GM21786 (cell line): ENCODE measurements around the gene PBRM1.

Source experiments
- ATAC-seq: cut with Tn5 transposase; IDR thresholded peaks from one replicate; pipeline ENCODE4 v1.9.1; 2021; ENCODE audit not compliant: unreplicated experiment

PBRM1 gene

DNA sequence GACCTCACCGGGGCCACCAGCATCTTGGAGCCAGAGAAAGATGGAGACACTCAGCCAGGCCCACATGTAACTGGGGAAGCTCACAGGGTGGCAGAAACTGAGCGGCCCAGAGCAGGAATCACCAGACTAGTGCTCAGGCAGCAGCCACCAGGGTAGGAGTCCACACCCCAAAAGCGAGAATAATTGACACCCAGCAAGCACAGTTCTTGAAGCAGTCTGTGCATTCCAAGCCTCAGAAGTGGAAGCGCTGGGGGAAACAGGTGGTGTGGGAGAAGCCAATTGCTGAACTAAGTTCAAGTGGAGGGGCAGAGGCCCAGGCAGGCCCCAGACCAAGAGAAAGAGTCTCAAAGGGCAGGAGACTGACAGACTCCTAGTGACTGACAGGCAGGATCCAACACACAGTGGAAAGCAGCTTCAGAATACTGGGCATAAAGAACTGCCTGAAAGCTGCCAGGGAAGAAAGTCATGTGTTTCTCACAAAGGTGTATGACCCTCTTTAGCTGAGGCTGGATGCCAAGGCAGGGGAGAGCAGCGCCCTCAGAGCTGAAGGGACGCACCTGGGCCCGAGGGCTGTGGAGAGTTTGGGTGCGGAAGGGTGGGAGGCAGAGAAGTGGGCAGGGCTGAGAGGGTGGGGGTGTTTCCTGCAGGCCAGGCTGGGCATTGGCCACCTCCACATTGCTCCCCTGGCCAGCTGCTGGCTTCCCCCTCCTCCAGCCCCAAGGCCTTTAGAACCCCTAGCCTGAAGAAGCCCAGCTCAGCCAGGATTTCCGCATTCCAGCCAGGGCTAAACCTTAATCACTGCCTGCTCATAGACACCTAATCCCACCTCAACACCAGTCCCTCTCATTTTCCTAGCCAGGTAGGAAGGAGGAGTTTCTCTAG lies 159.8 kb downstream of the PBRM1 start:
- ATAC-seq: no peak

DNA sequence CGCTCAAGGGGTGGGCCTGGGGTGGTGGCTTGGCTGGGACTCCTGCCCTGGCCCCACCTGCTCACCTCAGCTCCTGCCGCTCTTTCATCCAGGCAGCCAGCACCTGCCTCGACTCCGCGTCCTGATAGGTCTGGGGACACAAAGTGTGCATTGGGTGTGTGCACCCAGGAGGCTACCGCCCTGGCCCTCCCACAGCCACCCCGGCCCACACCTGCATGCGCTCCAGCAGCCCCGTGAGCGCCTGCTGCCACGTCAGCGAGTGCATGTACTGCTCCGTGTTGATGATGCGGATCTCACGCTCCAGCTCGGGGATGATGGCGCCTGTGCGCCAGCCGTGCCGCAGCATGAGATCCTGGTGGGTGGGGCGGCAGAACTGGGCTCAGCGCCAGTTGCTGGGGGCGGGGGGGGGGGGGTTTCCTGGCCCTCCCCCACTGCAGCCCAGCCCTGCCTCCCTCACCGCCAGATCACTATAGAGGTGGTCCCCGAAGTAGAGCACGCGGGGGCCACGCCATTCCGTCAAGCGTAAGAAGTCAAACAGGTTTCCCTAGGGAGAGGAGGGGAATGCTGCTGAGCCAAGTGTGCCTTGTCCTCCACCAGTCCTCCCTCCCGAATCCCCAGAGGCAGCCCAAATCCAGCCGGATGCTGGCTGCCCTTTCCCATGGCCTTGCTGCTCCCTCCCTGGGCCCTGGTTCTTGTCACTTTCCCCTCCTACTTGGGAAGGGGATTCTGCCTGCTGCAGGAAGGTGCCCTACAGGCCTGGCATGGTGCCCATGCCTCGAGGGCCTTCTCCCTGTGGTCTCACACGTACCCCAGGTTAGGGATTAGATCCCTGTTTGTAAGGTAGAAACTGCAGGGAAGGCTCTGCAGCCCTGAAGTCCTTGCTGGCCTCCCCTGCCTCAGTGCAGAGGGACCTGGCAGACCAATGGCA lies 160.7 kb downstream of the PBRM1 start:
- no peak for ATAC-seq

DNA sequence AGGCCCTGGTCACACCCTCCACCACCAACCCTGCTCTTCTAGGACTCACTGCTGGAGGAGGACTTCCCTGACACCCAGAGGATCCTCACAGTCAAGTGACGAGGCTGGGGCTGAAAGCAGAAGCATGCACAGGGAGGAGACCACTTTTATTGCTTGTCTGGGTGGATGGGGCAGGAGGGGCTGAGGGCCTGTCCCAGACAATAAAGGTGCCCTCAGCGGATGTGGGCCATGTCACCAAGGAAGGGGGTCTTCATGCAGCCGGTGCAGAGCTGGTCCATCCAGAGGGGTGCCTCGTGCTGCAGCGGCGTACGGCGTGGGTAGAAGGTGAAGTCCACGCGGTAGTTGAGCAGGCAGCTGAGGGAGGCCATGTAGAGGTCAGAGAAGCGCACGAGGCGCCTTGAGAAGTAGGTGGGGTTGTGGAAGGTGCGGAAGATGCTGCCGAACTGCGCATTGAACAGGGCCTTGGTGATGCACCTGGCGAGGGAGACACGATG lies 161.4 kb downstream of the PBRM1 start:
- no peak for ATAC-seq

DNA sequence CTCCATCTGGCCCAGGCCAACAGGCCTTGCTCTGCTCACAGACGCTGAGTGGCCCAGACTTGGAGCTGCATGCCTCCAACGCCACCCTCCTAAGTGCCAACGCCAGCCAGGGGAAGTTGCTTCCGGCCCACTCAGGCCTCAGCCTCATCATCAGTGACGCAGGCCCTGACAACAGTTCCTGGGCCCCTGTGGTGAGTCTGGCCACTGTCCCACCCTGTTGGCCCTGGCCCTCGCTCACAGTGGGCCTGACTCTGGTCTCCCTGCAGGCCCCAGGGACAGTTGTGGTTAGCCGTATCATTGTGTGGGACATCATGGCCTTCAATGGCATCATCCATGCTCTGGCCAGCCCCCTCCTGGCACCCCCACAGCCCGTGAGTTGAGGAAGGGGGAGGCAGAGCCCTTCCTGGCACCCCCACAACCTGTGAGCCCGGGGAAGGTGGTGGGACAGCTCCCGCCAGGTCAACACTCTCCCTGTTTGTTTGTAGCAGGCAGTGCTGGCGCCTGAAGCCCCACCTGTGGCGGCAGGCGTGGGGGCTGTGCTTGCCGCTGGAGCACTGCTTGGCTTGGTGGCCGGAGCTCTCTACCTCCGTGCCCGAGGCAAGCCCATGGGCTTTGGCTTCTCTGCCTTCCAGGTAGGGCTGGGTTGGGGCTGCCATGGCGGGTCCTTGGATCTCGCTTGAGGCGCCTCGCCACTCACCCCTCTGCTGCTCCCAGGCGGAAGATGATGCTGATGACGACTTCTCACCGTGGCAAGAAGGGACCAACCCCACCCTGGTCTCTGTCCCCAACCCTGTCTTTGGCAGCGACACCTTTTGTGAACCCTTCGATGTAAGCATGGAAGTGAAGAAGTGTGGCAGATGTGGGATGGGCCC lies 162.1 kb downstream of the PBRM1 start:
- ATAC-seq: no peak

DNA sequence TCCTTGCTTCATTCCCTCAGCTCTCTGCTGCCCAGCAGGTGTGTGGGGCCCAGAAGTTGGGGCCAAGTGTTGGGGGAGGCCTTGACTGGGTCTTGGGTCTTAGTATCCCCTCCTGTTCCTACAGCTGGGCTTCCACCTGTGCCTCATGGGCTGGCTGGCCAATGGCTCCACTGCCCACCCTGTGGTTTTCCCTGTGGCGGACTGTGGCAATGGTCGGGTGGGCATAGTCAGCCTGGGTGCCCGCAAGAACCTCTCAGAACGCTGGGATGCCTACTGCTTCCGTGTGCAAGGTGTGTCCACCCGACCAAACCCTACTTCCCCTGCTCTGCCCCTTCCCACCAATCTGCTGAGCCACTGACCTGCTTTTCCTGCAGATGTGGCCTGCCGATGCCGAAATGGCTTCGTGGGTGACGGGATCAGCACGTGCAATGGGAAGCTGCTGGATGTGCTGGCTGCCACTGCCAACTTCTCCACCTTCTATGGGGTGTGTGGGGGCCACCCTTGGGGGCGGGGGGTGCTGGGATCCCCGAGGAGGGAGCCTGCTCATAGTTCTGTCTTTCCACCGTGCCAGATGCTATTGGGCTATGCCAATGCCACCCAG lies 163.0 kb downstream of the PBRM1 start:
- ATAC-seq: no peak

DNA sequence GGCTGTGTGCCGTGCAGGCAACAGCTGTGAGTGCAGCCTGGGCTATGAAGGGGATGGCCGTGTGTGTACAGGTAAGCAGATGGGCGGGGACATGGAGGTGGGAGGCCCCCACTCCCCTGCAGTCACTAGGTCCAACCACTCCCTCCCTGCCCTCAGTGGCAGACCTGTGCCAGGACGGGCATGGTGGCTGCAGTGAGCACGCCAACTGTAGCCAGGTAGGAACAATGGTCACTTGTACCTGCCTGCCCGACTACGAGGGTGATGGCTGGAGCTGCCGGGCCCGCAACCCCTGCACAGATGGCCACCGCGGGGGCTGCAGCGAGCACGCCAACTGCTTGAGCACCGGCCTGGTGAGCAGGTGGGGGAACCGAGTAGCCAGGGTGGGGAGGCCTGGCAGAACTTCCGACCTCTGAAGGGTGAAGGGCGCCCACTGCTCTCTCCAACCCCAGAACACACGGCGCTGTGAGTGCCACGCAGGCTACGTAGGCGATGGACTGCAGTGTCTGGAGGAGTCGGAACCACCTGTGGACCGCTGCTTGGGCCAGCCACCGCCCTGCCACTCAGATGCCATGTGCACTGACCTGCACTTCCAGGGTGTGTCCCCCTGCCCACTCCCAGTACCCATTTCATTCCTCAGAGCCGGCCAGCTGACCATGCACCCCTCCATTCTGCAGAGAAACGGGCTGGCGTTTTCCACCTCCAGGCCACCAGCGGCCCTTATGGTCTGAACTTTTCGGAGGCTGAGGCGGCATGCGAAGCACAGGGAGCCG lies 163.6 kb downstream of the PBRM1 start:
- ATAC-seq: no peak

DNA sequence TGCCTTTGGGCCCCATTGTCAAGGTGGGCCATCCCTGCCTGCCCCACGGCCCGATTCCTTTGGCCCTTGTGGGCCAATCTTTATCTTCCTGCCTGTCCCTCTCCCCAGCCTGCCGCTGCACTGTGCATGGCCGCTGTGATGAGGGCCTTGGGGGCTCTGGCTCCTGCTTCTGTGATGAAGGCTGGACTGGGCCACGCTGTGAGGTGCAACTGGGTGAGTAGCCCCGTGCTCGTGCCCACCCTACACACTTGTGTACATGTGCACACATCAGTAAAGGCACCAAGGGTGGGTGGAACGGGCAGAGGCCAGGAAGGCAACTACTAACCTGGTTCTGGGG lies 164.3 kb downstream of the PBRM1 start:
- no peak for ATAC-seq

DNA sequence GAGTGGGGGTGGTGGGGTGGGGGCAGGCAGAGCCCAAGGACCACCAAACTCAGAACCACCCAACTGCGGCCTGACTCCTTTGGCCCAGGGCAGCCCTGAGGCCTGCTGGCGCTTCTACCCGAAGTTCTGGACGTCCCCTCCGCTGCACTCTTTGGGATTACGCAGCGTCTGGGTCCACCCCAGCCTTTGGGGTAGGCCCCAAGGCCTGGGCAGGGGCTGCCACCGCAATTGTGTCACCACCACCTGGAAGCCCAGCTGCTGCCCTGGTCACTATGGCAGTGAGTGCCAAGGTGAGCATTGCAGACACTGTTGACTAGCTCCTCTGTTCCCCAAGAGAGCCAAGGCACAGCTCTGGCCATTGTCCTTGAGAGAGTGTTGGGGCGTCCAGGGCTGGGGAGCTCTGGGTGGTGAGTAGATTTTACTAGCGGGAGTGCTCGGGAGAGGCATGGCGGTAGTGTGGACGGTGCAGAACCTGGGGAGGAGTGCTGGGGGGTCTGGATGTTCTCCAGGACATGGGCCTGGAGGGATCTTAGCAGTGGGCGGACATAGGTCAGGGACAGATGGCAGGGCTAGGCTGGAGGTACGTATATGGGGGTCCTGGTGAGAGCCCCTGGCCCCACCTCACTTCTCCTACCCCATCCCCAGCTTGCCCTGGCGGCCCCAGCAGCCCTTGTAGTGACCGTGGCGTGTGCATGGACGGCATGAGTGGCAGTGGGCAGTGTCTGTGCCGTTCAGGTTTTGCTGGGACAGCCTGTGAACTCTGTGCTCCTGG lies 164.8 kb downstream of the PBRM1 start:
- ATAC-seq: no peak

DNA sequence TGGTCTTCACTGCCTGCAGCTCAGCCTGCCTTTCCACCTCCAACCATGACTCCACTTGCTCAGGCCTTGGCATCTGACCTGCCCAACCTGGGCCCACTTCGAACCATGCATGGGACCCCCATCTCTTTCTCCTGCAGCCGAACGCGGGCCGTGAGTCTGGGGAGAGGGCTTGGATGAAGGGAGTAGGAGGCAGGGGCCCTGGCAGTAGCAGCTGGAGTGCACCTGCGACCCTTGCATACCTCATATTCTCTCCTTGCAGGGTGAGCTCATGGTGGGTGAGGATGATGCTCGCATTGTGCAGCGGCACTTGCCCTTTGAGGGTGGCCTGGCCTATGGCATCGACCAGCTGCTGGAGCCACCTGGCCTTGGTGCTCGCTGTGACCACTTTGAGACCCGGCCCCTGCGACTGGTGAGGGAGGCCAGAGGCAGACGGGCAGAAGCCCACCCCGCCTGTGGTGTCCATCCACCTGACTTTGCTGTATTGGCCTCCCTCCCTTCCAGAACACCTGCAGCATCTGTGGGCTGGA lies 165.5 kb downstream of the PBRM1 start:
- ATAC-seq: no peak

DNA sequence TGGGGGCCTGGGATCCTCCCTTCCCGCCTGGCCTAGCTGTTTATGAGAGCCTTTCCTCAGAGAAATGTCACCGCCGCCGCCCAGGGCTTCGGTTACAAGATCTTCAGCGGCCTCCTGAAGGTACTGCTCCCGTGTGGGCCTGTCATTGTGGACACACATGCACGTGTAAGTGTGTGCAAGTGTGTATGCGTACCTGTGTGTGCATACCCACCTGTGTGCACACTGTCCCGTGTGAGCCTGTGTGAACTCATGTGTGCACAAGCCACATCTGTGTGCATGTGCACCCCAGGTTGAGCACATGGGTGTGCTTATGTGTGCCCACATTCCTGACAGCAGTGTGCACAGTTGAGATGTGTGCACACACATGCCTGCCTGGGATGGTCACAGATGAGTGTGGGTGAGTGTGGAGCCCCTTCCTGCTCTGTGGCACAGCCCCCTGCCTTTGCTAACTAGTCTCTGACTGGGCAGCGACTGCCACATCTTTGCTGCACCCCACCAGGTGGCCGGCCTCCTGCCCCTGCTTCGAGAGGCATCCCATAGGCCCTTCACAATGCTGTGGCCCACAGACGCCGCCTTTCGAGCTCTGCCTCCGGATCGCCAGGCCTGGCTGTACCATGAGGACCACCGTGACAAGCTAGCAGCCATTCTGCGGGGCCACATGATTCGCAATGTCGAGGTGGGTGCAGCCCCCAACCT lies 166.1 kb downstream of the PBRM1 start:
- ATAC-seq: no peak

DNA sequence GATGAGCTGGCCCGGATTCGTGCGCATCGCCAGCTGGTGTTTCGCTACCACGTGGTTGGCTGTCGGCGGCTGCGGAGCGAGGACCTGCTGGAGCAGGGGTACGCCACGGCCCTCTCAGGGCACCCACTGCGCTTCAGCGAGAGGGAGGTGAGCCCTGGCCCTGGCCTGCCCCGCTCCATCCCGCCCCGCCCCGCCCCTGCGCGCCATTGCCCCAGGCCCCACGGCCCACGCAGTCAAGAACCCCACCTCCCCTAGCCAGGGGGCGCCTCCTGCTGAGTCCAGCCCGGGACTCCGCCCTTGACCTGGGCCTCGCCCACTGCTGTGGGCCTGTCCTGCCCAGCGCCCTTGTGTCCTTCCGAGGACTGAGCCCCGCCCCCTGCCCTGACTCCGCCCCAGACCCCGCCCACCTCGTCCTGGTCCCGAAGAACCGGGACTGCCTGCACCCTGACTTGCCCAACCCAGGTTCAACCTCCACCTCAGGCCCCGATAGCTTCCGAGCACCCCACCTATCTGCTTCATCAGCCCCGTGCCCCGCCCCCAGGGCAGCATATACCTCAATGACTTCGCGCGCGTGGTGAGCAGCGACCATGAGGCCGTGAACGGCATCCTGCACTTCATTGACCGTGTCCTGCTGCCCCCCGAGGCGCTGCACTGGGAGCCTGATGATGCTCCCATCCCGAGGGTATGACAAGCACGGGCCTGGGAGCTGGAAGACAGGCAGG lies 166.8 kb downstream of the PBRM1 start:
- ATAC-seq: no peak

DNA sequence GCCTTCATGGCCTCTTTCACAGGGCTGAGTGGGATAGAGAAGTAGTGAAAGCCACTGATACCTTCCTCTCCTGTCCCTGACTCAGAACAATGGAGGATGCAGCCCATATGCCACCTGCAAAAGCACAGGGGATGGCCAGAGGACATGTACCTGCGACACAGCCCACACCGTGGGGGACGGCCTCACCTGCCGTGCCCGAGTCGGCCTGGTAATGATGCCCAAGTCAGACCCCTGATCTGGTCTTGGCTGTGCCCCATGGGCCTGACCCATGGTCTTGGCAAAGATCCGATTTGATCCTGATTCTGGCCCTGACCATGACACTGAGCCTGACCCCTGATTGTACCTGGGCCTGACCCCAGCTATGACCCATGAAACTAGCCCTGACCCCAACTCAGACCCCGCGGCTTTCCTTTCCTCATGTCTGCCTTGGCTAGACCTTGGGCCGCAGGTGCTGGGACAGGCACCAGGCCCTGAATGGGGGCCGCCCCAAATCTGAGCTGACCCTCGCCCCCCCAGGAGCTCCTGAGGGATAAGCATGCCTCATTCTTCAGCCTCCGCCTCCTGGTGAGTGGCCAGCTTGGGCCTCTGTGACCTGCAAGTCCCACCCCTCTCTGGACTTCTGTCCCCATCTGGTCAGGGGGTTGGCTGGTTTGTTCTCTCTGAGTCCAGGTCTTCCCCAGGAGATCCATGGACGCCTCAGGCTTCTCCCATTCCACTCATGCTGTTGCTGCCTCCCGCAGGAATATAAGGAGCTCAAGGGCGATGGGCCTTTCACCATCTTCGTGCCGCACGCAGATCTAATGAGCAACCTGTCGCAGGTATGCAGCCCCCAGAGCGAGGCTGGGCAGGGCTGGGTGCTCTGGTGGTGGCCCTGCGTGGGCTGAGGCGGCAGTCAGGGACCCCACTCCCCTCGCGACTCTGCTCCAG lies 167.7 kb downstream of the PBRM1 start:
- ATAC-seq: no peak

DNA sequence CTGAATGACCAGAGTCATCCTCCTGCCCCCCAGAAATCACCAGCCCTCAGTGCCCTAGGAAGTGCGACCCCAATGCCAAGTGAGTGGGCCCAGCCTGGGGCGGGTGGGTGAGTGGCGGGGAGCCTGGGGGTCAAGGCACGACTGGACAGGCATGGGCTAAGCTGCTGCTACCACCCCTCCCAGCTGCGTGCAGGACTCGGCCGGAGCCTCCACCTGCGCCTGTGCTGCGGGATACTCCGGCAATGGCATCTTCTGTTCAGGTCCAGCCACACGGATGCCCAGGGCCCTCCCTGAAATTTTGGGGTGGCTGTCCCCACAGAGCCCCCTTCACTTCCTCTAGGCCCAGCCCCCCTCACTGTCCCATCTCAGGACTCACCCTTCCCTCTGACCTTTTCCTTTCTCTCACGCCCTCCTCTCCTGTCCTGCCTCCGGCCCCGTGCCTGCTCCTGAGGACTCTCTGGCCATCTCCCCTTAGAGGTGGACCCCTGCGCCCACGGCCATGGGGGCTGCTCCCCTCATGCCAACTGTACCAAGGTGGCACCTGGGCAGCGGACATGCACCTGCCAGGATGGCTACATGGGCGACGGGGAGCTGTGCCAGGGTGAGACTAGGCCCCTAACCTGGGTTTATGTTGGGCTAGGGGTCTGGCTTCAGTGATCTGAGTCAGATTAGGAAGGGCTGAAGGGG lies 169.1 kb downstream of the PBRM1 start:
- no peak for ATAC-seq

DNA sequence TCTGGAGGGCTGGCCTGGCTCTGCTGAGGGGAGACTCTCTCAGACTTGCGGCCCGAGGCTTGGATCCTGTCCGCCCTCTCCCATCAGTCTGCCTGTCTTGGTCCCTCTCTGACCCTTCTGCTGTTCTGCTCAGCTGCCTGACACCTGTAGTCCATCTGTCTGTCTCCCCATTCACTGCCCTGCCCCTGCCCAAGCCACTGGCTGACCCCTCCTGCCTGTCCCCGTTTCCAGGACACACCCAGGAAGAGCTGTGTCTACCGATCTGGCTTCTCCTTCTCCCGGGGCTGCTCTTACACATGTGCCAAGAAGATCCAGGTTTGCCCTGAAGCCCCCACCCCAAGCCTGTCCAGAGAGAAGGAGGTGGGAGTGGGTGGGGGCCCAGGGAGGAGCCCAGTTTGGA lies 170.5 kb downstream of the PBRM1 start:
- no peak for ATAC-seq

DNA sequence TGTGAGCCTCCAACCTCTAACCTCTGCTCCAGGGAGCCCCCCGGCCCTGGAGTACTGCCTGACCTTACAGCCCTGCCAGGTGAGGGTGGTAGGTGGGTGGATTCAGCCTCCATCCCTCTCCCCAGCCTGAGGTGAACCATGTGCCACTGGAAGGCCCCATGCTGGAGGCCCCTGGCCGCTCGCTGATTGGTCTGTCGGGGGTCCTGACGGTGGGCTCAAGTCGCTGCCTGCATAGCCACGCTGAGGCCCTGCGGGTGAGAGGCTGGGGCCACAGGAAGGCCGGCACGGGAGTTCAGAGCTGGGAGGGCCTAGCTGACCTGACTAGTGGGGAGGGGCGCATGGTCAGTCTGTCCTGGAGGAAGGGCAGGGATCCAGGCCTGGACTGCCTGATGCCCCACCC lies 171.1 kb downstream of the PBRM1 start:
- ATAC-seq: no peak

DNA sequence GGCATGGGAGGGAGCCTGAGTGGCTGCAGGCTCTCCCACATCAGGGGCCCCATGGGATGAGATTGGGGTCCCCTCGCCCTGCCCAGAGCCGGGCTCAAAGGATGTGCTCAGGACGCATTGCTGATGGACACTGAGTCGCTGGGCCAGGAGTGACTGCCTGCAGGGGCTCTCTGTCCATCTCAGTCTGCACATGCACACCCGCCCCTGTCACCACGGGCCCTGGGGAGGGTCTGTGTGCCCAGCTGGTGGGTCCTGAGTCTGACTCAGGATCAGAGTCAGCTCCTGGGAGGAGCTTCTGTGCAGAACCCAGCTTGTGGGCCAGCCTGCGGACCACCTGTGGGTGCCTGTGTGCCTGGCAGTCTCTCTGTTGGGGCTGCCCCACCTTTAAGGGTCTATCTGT lies 172.4 kb downstream of the PBRM1 start:
- ATAC-seq: no peak
